GM18498 (cell line): ENCODE results near the gene FNDC5.
A peak's percentile ranks its signal among the peaks of the same experiment; 100 is the strongest.

Experiments used
- ATAC-seq: cut with Tn5 transposase; IDR thresholded peaks from one replicate; pipeline ENCODE4 v1.9.1; 2021; ENCODE audit warnings: mild to moderate bottlenecking, moderate library complexity; ENCODE audit not compliant: unreplicated experiment

Gene FNDC5

GRCh38 chr1:32817159-32817814 is 53.4 kb downstream of the FNDC5 start, which contains the start of the genes S100PBP and YARS1:
S100PBP (plus strand) TSS chr1:32817653; CDS start chr1:32826100, 8,447 bp downstream.
YARS1 (minus strand) TSS chr1:32817358; CDS start chr1:32817244, 114 bp downstream.
- peak; percentile 85 for ATAC-seq

DNA sequence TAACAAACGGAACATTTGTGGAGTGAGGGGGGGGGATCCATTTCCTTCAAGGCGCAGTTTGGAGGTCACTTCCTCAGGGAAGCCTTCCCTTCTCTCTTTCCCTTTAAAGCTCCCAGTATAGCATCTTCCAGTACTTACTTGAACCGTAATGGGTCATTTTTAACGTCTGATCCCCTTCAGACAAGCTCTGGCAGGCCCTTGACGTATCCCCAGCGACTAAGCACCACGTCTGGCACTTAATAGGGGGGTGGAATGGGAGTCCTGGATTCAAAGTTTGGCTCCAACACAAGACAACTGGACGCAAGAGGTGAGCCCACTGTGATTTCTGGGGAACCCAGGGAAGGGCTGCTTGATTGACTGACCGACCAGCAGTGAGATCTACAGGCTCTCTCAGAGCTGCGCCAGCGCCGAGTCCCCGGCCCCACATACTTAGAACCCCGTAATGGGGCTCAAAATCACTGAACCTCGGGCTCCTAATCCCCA is 54.0 kb downstream of the FNDC5 start:
- ATAC-seq = peak; percentile 8

- no peak for ATAC-seq
Measured at GRCh38 chr1:32813941-32814739, 56.6 kb downstream of the FNDC5 start.
